HG02981 (cell line): ENCODE measurements around the gene CACNA1C.

Source experiments
- ATAC-seq: cut with Tn5 transposase; IDR thresholded peaks from one replicate; pipeline ENCODE4 v1.9.1; 2021; ENCODE audit warnings: mild to moderate bottlenecking, moderate library complexity; ENCODE audit not compliant: unreplicated experiment

The CACNA1C gene

DNA sequence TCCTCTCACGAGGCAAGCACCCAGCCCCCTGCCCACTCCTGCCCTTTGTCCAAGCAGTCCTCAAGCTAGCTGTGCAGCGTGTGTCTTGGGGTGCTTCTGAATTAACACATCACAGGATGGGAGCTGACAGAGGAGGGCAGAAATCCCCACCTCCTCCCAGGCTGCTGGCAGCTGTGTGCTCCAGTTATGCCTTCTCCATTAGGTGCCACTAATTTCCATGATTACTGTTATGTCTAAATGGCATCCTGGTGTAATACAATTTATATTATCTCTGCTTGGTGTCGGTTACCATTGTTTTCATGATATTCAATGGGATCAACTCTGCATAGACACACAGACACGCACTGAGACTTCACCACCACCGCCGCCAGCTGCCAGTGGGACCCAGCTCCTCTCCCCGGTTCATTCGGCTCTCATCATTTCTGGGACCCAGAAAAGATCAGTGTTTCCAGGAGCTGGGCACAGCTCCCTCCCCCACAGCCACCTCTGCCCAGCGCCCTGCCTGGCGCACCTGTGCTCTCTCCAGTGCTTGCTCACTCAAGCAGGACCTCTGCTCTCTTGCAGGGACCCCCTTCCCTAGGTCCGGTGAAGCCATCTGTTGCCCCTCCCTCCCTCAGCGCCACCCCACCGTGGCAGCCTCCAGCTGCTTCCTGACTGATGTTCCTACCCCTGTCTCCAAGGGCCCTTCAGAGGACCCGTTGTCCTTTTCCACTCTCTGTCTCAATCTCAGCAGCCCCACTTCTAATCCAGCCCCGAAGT, 574.5 kb downstream of the CACNA1C start:
- ATAC-seq = no peak

DNA sequence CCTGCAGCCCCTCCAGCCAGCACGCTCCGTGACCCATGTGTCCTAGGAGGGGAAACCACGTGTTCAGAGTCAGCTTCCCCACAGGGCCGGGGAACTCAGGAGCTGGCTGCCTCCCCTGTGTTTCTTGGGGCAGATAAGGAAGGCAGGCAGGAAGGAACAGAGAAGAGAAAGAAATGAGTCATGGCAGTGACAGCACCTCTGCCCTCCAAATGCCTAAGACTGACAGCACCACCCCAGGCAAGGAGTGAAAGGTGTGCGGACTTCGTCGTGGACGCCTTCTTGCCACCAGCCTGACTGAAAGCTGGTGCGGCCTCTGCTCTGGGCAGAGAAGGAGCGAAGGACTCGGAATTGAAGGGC, 575.0 kb downstream of the CACNA1C start:
- ATAC-seq = no peak

- ATAC-seq = no peak
Measured at GRCh38 chr12:2628401-2628800, 575.6 kb downstream of the CACNA1C start.

DNA sequence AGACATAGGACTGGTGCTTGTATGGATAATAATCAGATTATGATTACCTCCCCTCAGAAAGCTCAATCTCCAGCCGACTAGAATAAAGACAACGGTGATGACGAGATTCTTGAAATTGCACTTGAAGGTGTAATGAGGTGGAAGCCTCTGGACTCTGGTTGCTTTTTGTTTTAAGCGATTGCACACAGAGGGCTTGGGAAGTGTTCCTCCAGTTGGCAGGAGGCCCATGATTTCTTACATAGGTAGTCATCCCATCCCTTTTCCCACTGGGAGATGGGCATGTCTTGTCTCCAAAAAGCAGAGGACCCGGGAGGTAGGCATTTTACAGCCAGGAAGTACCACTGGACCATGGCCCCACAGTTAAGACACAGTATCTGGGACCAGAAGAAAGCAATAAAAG, 576.3 kb downstream of the CACNA1C start:
- ATAC-seq = no peak

- ATAC-seq = no peak
Measured at GRCh38 chr12:2631653-2632350, 579.0 kb downstream of the CACNA1C start.

- no peak for ATAC-seq
Measured at GRCh38 chr12:2633176-2633824, 580.5 kb downstream of the CACNA1C start.

DNA sequence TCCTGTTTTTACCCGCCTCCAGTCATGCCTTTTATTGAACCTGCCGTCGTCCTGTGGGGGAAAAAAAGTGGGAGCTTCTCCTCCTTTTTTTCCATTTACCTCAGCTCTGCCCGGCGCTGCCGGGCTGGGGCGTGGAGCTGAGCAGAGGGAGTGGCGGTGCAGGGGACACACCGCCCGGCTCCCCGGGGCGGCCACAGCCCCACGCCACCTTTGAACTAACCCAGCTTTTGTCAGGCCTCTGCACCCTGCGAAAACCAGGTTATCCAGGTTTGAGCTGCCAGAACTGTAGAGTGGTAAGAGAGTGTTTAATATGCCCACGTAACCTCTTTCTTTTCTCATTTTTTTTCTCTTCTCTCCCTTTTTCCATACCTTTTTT, 581.0 kb downstream of the CACNA1C start:
- ATAC-seq = no peak

- ATAC-seq = no peak
Measured at GRCh38 chr12:2634471-2634870, 581.7 kb downstream of the CACNA1C start.

DNA sequence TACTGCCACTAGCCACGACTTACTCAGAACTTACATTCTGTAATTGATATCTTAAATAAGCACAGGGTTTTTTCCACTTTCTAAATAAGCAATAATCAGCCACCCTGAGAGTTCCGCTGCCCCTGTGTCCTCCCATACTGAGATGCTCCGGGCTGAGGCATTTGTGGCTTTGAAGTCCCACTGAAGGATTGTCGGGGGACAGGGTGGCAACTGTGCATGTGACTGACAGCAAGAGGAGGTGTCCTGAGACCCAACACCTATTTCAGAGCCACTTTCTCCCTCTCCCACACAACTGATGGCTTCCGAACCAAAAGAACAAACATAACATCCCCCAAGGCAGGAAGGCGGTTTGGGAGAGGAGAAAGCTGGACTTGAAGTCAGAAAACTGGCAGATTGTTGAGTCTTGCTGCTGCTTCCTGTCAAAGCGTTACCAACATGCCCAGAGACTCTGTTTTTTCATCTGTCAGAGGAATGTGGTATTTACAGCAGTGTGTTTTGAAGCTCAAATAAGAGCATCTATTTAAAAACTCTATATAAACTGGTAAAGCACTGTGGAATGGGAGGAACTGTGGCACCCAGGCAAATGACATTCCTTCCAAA, 584.1 kb downstream of the CACNA1C start:
- ATAC-seq = no peak

DNA sequence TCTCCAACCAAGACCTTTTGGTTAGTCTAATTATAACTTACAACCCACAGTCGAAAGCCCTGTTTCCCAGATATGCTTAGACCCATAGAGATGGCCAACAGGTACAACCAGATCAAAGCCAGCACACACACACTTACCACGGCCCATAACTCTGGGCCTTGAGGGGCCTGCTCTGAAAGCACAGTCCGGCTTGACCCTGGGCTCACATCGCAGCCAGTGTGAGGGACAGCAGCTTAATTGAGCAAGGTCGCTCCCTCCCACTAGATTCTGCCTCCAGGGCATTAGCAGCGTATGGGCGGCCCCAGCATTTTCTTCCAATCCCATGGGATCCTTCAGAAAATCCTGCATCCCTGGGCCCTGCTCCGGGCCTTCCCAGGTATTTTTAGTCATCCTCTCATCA, 584.6 kb downstream of the CACNA1C start:
- ATAC-seq = no peak

DNA sequence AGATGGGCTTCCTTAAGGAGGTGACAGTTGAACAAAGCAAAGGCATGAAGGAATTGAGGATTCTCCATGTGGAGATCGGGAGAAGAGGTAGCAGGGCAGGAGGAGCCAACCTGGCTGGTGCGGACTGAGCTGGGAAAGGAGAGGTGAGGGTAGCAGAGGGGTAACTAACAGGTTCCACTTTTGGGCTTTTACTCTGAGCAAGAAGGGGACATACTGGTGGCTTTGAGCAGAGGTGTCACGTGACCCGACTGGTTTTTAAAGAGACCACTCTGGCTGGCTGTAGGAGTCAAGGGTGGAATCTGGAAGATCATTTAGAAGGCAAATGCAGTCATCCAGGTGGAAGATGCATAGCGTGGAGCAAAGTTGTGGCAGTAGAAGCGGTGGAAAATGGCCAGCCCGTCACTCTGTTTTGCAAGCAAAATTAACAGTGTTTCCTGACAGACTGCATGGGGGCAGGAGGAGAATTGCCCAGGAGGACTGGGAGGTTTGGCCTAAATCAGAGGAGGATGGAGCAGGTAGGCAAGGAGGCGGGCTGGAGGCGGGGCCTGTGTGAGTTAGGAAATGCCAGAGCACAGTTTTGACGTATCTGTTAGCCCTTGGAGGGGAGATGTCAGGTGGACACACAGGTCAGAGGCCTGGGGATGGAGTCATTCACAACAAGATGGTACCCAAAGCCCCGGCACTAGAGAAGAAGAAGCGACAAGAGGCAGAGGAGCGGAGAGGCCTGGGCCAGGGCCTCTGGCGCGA, 585.7 kb downstream of the CACNA1C start:
- no peak for ATAC-seq

GRCh38 chr12:2639020-2639298, 586.2 kb downstream of the CACNA1C start:
- no peak for ATAC-seq

DNA sequence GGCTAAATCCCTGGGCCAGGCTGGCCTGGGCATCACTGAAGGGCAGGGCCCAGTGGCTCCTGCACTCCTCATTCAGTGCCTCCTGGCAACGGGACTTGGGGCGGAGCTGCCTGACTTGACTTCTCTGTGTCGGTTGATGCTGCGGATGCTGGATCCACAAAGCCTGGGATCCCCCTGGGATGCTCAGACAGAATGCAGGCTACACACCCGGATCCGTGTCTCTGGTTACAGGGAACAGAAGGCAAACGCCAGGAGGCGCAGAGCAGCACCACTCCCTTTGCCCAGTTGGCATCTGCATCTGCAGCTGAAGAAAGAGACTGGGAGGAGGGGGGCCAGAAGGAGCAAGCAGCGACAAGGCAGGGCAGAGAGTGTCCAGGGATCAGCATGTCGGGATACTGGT, 587.5 kb downstream of the CACNA1C start:
- no peak for ATAC-seq

DNA sequence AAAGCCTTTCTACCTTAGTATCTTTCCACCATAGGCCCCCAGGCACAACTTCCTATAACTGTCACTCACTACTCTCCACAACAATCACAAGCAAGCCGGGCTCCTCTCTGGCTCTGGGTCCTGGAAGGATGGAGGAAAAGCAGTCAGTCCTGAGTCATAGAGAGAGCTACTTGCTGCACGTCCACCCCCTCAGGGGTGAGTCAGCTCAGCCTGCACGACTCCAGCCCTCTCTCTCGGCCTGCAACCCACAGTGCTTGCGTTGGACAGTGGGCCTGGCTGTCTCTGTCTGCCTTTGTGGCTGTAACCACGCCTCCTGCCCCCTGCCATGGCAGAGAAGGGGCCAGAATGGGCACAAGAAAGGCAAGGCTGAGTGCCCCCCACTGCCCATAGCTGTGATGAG, 587.9 kb downstream of the CACNA1C start:
- no peak for ATAC-seq

GRCh38 chr12:2641207-2641606, 588.4 kb downstream of the CACNA1C start:
- ATAC-seq = no peak

- ATAC-seq = no peak
Measured at GRCh38 chr12:2641761-2642160, 589.0 kb downstream of the CACNA1C start.

GRCh38 chr12:2642176-2642892, 589.5 kb downstream of the CACNA1C start:
- ATAC-seq = no peak

GRCh38 chr12:2642896-2643425, 590.2 kb downstream of the CACNA1C start:
- no peak for ATAC-seq

- no peak for ATAC-seq
Measured at GRCh38 chr12:2643576-2644135, 590.9 kb downstream of the CACNA1C start.
